ENCODE data around the gene CYTIP.

GRCh38 chr2:157476953-157477709 is 33.2 kb upstream of the CYTIP start:
- no peak for TF ChIP-seq EZH2 (IDR thresholded peaks at IDR 0.05; ENCODE audit: borderline replicate concordance, low read length)
- TF ChIP-seq CTCF (IDR thresholded peaks at IDR 0.05; ENCODE audit: low read length), result no peak
